K562 (cell line): ENCODE measurements around the gene B4GALT1. TPM values are rescaled to one million over a fixed set of nuclear protein-coding genes. Genes with fewer than 3 reads are reported as not detected.

ENCODE experiments used
- polyA plus RNA-seq, 8 experiments: library from polyadenylated mRNA; depleted of rRNA in 4 of 8; stranded (reverse) in 5 of 8; unstranded in 3 of 8; fragments of >200 nt; fragmentation: Nextera tagmentation in 2 of 8; fragmentation: Illumina TruSeq in 1 of 8; extraction: Ambion mirVana in 2 of 8; extraction: Trizol in 1 of 8; gene quantifications; 2 replicates each; pipeline versions ENCODE4 v1.2.1 to v1.2.3, GENCODE V29; 2011 to 2014; ENCODE audit warnings: inconsistent platforms in 1 of 8, missing spikeins in 1 of 8
- total RNA-seq, 7 experiments: library from RNA; depleted of rRNA in 6 of 7; stranded (reverse); fragments of >200 nt in 6 of 7; fragmentation: Illumina TruSeq in 2 of 7; extraction: Trizol in 2 of 7; gene quantifications; 2 replicates each; pipeline versions ENCODE4 v1.2.1 to v1.2.3, GENCODE V29; 2011 to 2021; ENCODE audit warnings: low replicate concordance in 1 of 7
- TF ChIP-seq, protein P1 (sequence below), 2 experiments: fragments of 450-650 bp in 1 of 2; sonication (generic) in 1 of 2; formaldehyde crosslinking in 1 of 2; IDR thresholded peaks; 2 replicates each; pipeline versions ENCODE4 v1.7.1 to v1.9.0; 2016 to 2022; ENCODE audit warnings: inconsistent platforms in 1 of 2, mild to moderate bottlenecking in 1 of 2, missing genetic modification reagents in 1 of 2
- TF ChIP-seq, protein P2 (sequence below): fragments of 450-650 bp; IDR thresholded peaks from 2 replicates; pipeline ENCODE4 v1.6.1; 2016; ENCODE audit warnings: missing biosample characterization, missing genetic modification characterization

The B4GALT1 gene
- total and polyA plus RNA-seq, 9 of the 15 experiments (the other 6 are each of a cell fraction or from before 2014, with no cell fraction given), result 4.1 to 26.8 (median 7.1) TPM

DNA sequence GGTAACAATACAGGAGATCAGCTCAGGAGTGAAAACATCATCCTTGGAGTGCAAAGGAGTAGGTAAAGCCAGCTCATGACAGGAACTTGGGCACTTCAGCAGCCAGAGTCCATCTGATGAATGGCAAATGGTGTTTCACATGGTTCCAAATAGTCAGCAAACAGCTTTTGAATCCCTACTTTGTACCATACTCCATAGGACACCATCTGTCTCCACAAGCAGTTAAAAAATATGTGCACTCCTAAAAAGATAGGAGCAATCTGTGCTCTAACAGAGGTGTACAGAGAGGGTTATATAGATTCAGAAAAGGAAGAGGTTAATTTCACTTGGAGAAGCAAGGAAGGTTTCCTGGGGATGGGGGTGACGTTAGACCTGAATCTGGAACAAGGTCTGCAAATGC lies 21.6 kb upstream of the B4GALT1 start (continued):
- TF ChIP-seq, protein P1, sequence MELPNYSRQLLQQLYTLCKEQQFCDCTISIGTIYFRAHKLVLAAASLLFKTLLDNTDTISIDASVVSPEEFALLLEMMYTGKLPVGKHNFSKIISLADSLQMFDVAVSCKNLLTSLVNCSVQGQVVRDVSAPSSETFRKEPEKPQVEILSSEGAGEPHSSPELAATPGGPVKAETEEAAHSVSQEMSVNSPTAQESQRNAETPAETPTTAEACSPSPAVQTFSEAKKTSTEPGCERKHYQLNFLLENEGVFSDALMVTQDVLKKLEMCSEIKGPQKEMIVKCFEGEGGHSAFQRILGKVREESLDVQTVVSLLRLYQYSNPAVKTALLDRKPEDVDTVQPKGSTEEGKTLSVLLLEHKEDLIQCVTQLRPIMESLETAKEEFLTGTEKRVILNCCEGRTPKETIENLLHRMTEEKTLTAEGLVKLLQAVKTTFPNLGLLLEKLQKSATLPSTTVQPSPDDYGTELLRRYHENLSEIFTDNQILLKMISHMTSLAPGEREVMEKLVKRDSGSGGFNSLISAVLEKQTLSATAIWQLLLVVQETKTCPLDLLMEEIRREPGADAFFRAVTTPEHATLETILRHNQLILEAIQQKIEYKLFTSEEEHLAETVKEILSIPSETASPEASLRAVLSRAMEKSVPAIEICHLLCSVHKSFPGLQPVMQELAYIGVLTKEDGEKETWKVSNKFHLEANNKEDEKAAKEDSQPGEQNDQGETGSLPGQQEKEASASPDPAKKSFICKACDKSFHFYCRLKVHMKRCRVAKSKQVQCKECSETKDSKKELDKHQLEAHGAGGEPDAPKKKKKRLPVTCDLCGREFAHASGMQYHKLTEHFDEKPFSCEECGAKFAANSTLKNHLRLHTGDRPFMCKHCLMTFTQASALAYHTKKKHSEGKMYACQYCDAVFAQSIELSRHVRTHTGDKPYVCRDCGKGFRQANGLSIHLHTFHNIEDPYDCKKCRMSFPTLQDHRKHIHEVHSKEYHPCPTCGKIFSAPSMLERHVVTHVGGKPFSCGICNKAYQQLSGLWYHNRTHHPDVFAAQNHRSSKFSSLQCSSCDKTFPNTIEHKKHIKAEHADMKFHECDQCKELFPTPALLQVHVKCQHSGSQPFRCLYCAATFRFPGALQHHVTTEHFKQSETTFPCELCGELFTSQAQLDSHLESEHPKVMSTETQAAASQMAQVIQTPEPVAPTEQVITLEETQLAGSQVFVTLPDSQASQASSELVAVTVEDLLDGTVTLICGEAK (IDR thresholded peaks at IDR 0.05), result no peak
- TF ChIP-seq, protein P1 (CRISPR knock-in tag; IDR thresholded peaks at IDR 0.05), result no peak
- TF ChIP-seq, protein P2, sequence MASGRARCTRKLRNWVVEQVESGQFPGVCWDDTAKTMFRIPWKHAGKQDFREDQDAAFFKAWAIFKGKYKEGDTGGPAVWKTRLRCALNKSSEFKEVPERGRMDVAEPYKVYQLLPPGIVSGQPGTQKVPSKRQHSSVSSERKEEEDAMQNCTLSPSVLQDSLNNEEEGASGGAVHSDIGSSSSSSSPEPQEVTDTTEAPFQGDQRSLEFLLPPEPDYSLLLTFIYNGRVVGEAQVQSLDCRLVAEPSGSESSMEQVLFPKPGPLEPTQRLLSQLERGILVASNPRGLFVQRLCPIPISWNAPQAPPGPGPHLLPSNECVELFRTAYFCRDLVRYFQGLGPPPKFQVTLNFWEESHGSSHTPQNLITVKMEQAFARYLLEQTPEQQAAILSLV (tag), result no peak
